Liver (tissue), 9 donors: ENCODE results near the gene S100G. TPM values are rescaled to one million over a fixed set of nuclear protein-coding genes. Genes with fewer than 3 reads are reported as not detected.
"Not testable (repeated sequence)": the region's sequence is repeated elsewhere in the genome, so short reads cannot be mapped to it uniquely, and the experiment has no call there.

Experiments used
- DNase-seq: peaks from one replicate; pipeline ENCODE4 v3.0.0-alpha.2; 2017; ENCODE audit warnings: low spot score
- H3K27ac ChIP-seq, 2 donors: one replicate each; pipeline ENCODE4 v1.7.0; 2013; ENCODE audit warnings: inconsistent platforms in 2 of 2, low read length in 2 of 2, control low read depth in 1 of 2, low read depth in 1 of 2, mild to moderate bottlenecking in 1 of 2
- H3K27me3 ChIP-seq, 4 donors: one replicate each; pipeline versions ENCODE4 v1.6.1 to v1.7.0; 2013; ENCODE audit warnings: low read length in 3 of 4, inconsistent platforms in 1 of 4, mild to moderate bottlenecking in 1 of 4, moderate library complexity in 1 of 4; ENCODE audit not compliant: control insufficient read depth in 4 of 4, insufficient read depth in 4 of 4
- H3K36me3 ChIP-seq, 4 donors: one replicate each; pipeline versions ENCODE4 v1.6.1 to v1.7.0; 2013; ENCODE audit warnings: low read length in 3 of 4, mild to moderate bottlenecking in 3 of 4, low read depth in 1 of 4, moderate library complexity in 1 of 4; ENCODE audit not compliant: control insufficient read depth in 4 of 4, insufficient read depth in 3 of 4
- H3K4me1 ChIP-seq, 4 donors: one replicate each; pipeline versions ENCODE4 v1.6.1 to v1.7.0; 2013; ENCODE audit warnings: low read length in 3 of 4, mild to moderate bottlenecking in 3 of 4, moderate library complexity in 1 of 4; ENCODE audit not compliant: control insufficient read depth in 4 of 4, insufficient read depth in 4 of 4
- H3K4me3 ChIP-seq, 3 donors: one replicate each; pipeline versions ENCODE4 v1.6.1 to v1.7.0; 2013; ENCODE audit warnings: low read length in 3 of 3, control low read depth in 1 of 3, low read depth in 1 of 3, mild to moderate bottlenecking in 1 of 3
- H3K9ac ChIP-seq, 2 donors: one replicate each; pipeline ENCODE4 v1.7.0; 2013; ENCODE audit warnings: low read length in 2 of 2, mild to moderate bottlenecking in 2 of 2, moderate library complexity in 2 of 2, control low read depth in 1 of 2, low read depth in 1 of 2
- H3K9me3 ChIP-seq, 4 donors: one replicate each; pipeline versions ENCODE4 v1.6.1 to v1.7.0; 2013; ENCODE audit warnings: low read length in 3 of 4; ENCODE audit not compliant: control insufficient read depth in 4 of 4
- FOXA1 ChIP-seq: IDR thresholded peaks from 2 replicates; pipeline ENCODE4 v1.6.1; 2016; ENCODE audit warnings: antibody characterized with exemption
- FOXA2 ChIP-seq: IDR thresholded peaks from 2 replicates; pipeline ENCODE4 v1.6.1; 2016; ENCODE audit warnings: antibody characterized with exemption
- GABPA ChIP-seq, 2 donors: IDR thresholded peaks in 1 of 2; conservative IDR thresholded peaks in 1 of 2; 2 replicates each; pipeline ENCODE4 v1.6.1; 2016; ENCODE audit warnings: antibody characterized with exemption in 2 of 2, mild to moderate bottlenecking in 1 of 2, moderate library complexity in 1 of 2
- HNF4A ChIP-seq, 2 donors: conservative IDR thresholded peaks; 2 replicates each; pipeline ENCODE4 v1.6.1; 2016; ENCODE audit warnings: antibody characterized with exemption in 2 of 2, mild to moderate bottlenecking in 2 of 2
- HNF4G ChIP-seq: IDR thresholded peaks from 2 replicates; pipeline ENCODE4 v1.6.1; 2016; ENCODE audit warnings: antibody characterized with exemption
- MAX ChIP-seq: IDR thresholded peaks from 2 replicates; pipeline ENCODE4 v1.6.1; 2016; ENCODE audit warnings: antibody characterized with exemption
- NR2F2 ChIP-seq: IDR thresholded peaks from 2 replicates; pipeline ENCODE4 v1.6.1; 2016; ENCODE audit warnings: antibody characterized with exemption
- RAD21 ChIP-seq, 2 donors: IDR thresholded peaks; 2 replicates each; pipeline ENCODE4 v1.6.1; 2016; ENCODE audit warnings: antibody characterized with exemption in 2 of 2, mild to moderate bottlenecking in 2 of 2
- RXRA ChIP-seq, 2 donors: IDR thresholded peaks; 2 replicates each; pipeline ENCODE4 v1.6.1; 2017 to 2018; ENCODE audit warnings: antibody characterized with exemption in 2 of 2, mild to moderate bottlenecking in 1 of 2
- SP1 ChIP-seq: IDR thresholded peaks from 2 replicates; pipeline ENCODE4 v1.6.1; 2018; ENCODE audit warnings: antibody characterized with exemption, mild to moderate bottlenecking
- TAF1 ChIP-seq: conservative IDR thresholded peaks from 2 replicates; pipeline ENCODE4 v1.6.1; 2016; ENCODE audit warnings: antibody characterized with exemption, mild to moderate bottlenecking
- YY1 ChIP-seq: IDR thresholded peaks from 2 replicates; pipeline ENCODE4 v1.6.1; 2016; ENCODE audit warnings: antibody characterized with exemption, mild to moderate bottlenecking
- WGBS: extraction: QIAGEN DNeasy Blood & Tissue Kit; methylation state at CpG from one replicate; pipeline ENCODE4 v1.1.7; 2013; 5-methylcytosine and 5-hydroxymethylcytosine counted together
- polyA plus RNA-seq, 2 donors: library from polyadenylated mRNA; stranded (reverse) in 1 of 2; unstranded in 1 of 2; fragments of 200-250 nt in 1 of 2; fragments of >200 nt in 1 of 2; fragmentation: Nextera tagmentation in 1 of 2; extraction: Ambion mirVana in 1 of 2; gene quantifications; one replicate each; pipeline versions ENCODE4 v1.2.1 to v1.2.3, GENCODE V29; 2013 to 2015
- total RNA-seq, 2 donors: library from RNA; depleted of rRNA; stranded (reverse); fragments of >200 nt; gene quantifications; one replicate each; pipeline ENCODE4 v1.2.3, GENCODE V29; 2014
- TF ChIP-seq, protein P1 (sequence below): IDR thresholded peaks from 2 replicates; pipeline ENCODE4 v1.6.1; 2016; ENCODE audit warnings: antibody characterized with exemption
- TF ChIP-seq, protein P2 (sequence below): fragments of 150-350 bp; IDR thresholded peaks from 2 replicates; pipeline ENCODE4 v1.5.1; 2017; ENCODE audit warnings: improper control_type of control experiment, low read depth, low read length; ENCODE audit not compliant: missing input control
- TF ChIP-seq, protein P3 (sequence below): IDR thresholded peaks from 2 replicates; pipeline ENCODE4 v1.6.1; 2016; ENCODE audit warnings: antibody characterized with exemption
- donor health status: healthy.
- donor health status: healthy.
- donor health status: healthy.
- donor health status: healthy.
- donor health status: healthy.

S100G gene
- total and polyA plus RNA-seq, 4 donors = not detected

DNA sequence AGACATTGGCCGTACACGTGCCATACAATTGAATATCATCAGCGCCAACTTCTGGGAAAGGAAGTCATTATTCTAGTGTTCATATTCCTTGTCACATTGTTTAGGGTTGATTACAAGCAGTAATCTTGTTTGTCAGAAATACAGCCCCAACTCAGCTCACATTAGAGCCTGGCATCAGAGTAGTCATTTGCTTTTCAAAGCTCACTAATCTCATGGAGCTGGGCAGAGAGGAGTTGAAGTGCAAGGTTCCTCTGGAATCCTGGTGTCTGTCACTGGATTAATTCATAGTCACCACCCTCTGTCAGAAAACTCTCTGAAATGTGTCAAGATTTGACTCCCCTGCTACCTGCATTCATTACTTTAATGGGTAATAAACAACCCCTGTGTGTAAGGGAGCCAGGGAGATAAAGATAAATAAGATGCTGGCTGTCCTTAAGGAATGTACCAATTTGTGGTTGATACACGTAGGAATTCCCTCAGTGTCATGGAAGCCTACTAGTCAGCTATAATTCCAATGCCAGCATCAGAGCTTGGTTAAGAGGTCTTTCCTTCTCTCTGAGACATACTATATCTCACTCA is 43.7 kb upstream of the S100G start (continued):
- TF ChIP-seq HNF4G (no peak), SP1 (no peak), RAD21 (IDR thresholded peaks at IDR 0.05) (no peak), RXRA (IDR thresholded peaks at IDR 0.05) (no peak), FOXA1 (no peak), YY1 (no peak), MAX (no peak), GABPA (IDR thresholded peaks at IDR 0.05 in 1 of 2, conservative IDR thresholded peaks at IDR 0.05 in 1 of 2) (no peak), HNF4A (conservative IDR thresholded peaks at IDR 0.05) (no peak)

- no peaks in the 10 kb centered on the region for H3K4me1 ChIP-seq
- DNase-seq = no peak
- 84% methylated on average over 1 of the region's 1 CpG for WGBS
- TF ChIP-seq, protein P1, sequence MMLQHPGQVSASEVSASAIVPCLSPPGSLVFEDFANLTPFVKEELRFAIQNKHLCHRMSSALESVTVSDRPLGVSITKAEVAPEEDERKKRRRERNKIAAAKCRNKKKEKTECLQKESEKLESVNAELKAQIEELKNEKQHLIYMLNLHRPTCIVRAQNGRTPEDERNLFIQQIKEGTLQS = no peak
- TF ChIP-seq TAF1 (no peak), FOXA2 (no peak), YY1 (no peak), FOXA1 (no peak), NR2F2 (no peak), SP1 (no peak)
- TF ChIP-seq, protein P2, sequence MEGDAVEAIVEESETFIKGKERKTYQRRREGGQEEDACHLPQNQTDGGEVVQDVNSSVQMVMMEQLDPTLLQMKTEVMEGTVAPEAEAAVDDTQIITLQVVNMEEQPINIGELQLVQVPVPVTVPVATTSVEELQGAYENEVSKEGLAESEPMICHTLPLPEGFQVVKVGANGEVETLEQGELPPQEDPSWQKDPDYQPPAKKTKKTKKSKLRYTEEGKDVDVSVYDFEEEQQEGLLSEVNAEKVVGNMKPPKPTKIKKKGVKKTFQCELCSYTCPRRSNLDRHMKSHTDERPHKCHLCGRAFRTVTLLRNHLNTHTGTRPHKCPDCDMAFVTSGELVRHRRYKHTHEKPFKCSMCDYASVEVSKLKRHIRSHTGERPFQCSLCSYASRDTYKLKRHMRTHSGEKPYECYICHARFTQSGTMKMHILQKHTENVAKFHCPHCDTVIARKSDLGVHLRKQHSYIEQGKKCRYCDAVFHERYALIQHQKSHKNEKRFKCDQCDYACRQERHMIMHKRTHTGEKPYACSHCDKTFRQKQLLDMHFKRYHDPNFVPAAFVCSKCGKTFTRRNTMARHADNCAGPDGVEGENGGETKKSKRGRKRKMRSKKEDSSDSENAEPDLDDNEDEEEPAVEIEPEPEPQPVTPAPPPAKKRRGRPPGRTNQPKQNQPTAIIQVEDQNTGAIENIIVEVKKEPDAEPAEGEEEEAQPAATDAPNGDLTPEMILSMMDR = no peak
- no peak overlapping the region for H3K9ac ChIP-seq
- no peak overlapping the region for H3K4me3 ChIP-seq
- H3K9me3 ChIP-seq = no peaks in the 10 kb centered on the region
- peaks cover 0 to 3% (median under 1%) of the 10 kb centered on the region in 4 donors for H3K36me3 ChIP-seq
- peaks cover 0 to 5% (median 0%) of the 10 kb centered on the region in 4 donors for H3K27me3 ChIP-seq
- H3K27ac ChIP-seq = no peak overlapping the region
Observed at GRCh38 chrX:16610121-16610621, 39.8 kb upstream of the S100G start.

DNA sequence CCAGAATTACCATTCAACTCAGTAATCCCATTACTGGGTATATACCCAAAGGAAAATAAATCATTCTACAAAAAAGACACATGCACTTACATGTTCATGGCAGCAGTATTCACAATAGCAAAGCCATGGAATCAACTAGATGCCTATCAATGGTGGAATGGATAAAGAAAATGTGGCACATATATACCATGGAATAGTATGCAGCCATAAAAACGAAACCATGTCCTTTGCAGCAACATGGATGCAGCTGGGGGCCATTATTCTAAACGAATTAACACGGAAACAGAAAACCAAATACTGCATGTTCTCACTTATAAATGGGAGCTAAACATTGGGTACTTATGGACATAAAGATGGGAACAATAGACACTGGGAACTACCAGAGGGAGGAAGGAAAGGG is 39.3 kb upstream of the S100G start:
- not testable (repeated sequence) for H3K27ac ChIP-seq, H3K9ac ChIP-seq, H3K9me3 ChIP-seq, H3K4me1 ChIP-seq, H3K4me3 ChIP-seq, DNase-seq, H3K36me3 ChIP-seq, H3K27me3 ChIP-seq
- WGBS = 98% methylated on average over 3 of the region's 3 CpGs

GRCh38 chrX:16612257-16612897 is 37.6 kb upstream of the S100G start:
- Histone ChIP-seq H3K27me3 (peaks cover 0 to 5% (median 0%) of the 10 kb centered on the region in 4 donors), H3K27ac (no peak overlapping the region), H3K9me3 (no peaks in the 10 kb centered on the region), H3K4me3 (no peak overlapping the region), H3K9ac (no peak overlapping the region), H3K4me1 (no peaks in the 10 kb centered on the region), H3K36me3 (peaks cover 0 to 6% (median 2%) of the 10 kb centered on the region in 4 donors)
- no peak for DNase-seq
- 94% methylated on average over 6 of the region's 6 CpGs for WGBS
- TF ChIP-seq SP1 (no peak), FOXA2 (no peak), MAX (no peak), FOXA1 (no peak), NR2F2 (no peak), TAF1 (no peak), RAD21 (IDR thresholded peaks at IDR 0.05) (no peak), YY1 (no peak), RXRA (IDR thresholded peaks at IDR 0.05) (no peak), HNF4G (no peak), GABPA (IDR thresholded peaks at IDR 0.05 in 1 of 2, conservative IDR thresholded peaks at IDR 0.05 in 1 of 2) (no peak)
- TF ChIP-seq, protein P2 = no peak
- TF ChIP-seq, protein P3, sequence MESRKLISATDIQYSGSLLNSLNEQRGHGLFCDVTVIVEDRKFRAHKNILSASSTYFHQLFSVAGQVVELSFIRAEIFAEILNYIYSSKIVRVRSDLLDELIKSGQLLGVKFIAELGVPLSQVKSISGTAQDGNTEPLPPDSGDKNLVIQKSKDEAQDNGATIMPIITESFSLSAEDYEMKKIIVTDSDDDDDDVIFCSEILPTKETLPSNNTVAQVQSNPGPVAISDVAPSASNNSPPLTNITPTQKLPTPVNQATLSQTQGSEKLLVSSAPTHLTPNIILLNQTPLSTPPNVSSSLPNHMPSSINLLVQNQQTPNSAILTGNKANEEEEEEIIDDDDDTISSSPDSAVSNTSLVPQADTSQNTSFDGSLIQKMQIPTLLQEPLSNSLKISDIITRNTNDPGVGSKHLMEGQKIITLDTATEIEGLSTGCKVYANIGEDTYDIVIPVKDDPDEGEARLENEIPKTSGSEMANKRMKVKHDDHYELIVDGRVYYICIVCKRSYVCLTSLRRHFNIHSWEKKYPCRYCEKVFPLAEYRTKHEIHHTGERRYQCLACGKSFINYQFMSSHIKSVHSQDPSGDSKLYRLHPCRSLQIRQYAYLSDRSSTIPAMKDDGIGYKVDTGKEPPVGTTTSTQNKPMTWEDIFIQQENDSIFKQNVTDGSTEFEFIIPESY = no peak
- TF ChIP-seq, protein P1 = no peak
